PC-9 (cell line): ENCODE data around the gene CNTNAP5. TPM values are rescaled to one million over a fixed set of nuclear protein-coding genes. Genes with fewer than 3 reads are reported as not detected.

Experiments used
- BruUV-seq: library from RNA; stranded (reverse); fragments of 400-500 nt; replicated peaks from 2 replicates; lab custom pipeline; 2021; lab: Mats Ljungman, UMichigan
- CTCF ChIA-PET: fragments of 300-600 bp; sonication (Branson Sonifier 250); formaldehyde crosslinking; loops from one replicate; lab custom pipeline; 2022; ENCODE audit warnings: antibody characterized with exemption; lab: Charles Lee
- POLR2A ChIA-PET: fragments of 300-600 bp; sonication (Branson Sonifier 250); formaldehyde crosslinking; loops from one replicate; lab custom pipeline; 2022; ENCODE audit warnings: antibody characterized with exemption; ENCODE audit not compliant: unreplicated experiment; lab: Charles Lee
- DNase-seq, 2 experiments: peaks; one replicate each; pipeline versions ENCODE4 v3.0.0 to v3.0.0-alpha.2; 2015 to 2022; ENCODE audit warnings: mixed read lengths in 1 of 2
- H2AFZ ChIP-seq: fragments of 200-600 bp; sonication (generic); 2 replicates; pipeline ENCODE4 v1.8.1; 2017; ENCODE audit warnings: antibody characterized with exemption
- H3F3A ChIP-seq: fragments of 200-600 bp; sonication (generic); 2 replicates; pipeline ENCODE4 v1.8.1; 2017; ENCODE audit warnings: antibody characterized with exemption, mild to moderate bottlenecking, low read depth; ENCODE audit not compliant: insufficient read depth
- H3K27ac ChIP-seq: fragments of 200-600 bp; sonication (generic); 2 replicates; pipeline ENCODE4 v1.6.1; 2016; ENCODE audit warnings: mixed run types
- H3K27me3 ChIP-seq: fragments of 200-600 bp; sonication (generic); 2 replicates; pipeline ENCODE4 v1.6.1; 2016; ENCODE audit warnings: low read depth, mixed run types; ENCODE audit not compliant: insufficient read depth
- H3K36me3 ChIP-seq: fragments of 200-600 bp; sonication (generic); 2 replicates; pipeline ENCODE4 v1.6.1; 2016; ENCODE audit warnings: low read depth, mixed run types
- H3K4me1 ChIP-seq: fragments of 200-600 bp; sonication (generic); replicated peaks from 2 replicates; pipeline ENCODE4 v1.6.1; 2016; ENCODE audit warnings: mixed run types; ENCODE audit not compliant: insufficient read depth
- H3K4me2 ChIP-seq: fragments of 200-600 bp; sonication (generic); 2 replicates; pipeline ENCODE4 v1.6.1; 2017; ENCODE audit warnings: mixed run types
- H3K4me3 ChIP-seq: fragments of 200-600 bp; sonication (generic); 2 replicates; pipeline ENCODE4 v1.6.1; 2016; ENCODE audit warnings: mixed run types
- H3K79me2 ChIP-seq: fragments of 200-600 bp; sonication (generic); 2 replicates; pipeline ENCODE4 v1.6.1; 2017; ENCODE audit warnings: low read depth, mixed run types
- H3K9me2 ChIP-seq: fragments of 200-600 bp; sonication (generic); 2 replicates; pipeline ENCODE4 v1.8.1; 2017; ENCODE audit warnings: mild to moderate bottlenecking; ENCODE audit not compliant: insufficient read depth
- H3K9me3 ChIP-seq: fragments of 200-600 bp; sonication (generic); 2 replicates; pipeline ENCODE4 v1.8.1; 2016; ENCODE audit warnings: low read depth; ENCODE audit not compliant: insufficient read depth
- H4K20me1 ChIP-seq: fragments of 200-600 bp; sonication (generic); 2 replicates; pipeline ENCODE4 v1.8.1; 2017; ENCODE audit not compliant: insufficient read depth
- CTCF ChIP-seq: fragments of 200-600 bp; sonication (generic); conservative IDR thresholded peaks from 2 replicates; pipeline ENCODE4 v1.6.1; 2017; ENCODE audit warnings: mixed run types, antibody characterized with exemption, mild to moderate bottlenecking, moderate library complexity
- EZH2 ChIP-seq: fragments of 200-600 bp; sonication (generic); IDR thresholded peaks from 2 replicates; pipeline ENCODE4 v1.8.0; 2017; ENCODE audit warnings: antibody characterized with exemption, low read depth
- intact Hi-C: fragments of 100-400 bp; cut with micrococcal nuclease; formaldehyde crosslinking; loops from one replicate; pipeline ENCODE4 v1.10.0; 2022; ENCODE audit not compliant: unreplicated experiment
- total RNA-seq: library from RNA; stranded (reverse); gene quantifications from 2 replicates; pipeline ENCODE4 v1.2.3, GENCODE V29; 2021

Gene CNTNAP5
- total RNA-seq, 1 experiment from 2014 or later, result not detected

GRCh38 chr2:124369181-124369580, 344.1 kb downstream of the CNTNAP5 start:
- H3K4me3 ChIP-seq, result no peak overlapping the region
- CTCF ChIA-PET, result no interaction called here
- no peaks in the 10 kb centered on the region for H4K20me1 ChIP-seq
- no peaks in the 10 kb centered on the region for H3K36me3 ChIP-seq
- H2AFZ ChIP-seq, result no peak overlapping the region
- no peak overlapping the region for H3K27ac ChIP-seq
- H3K27me3 ChIP-seq, result no peaks in the 10 kb centered on the region
- TF ChIP-seq CTCF (no peak), EZH2 (no peak)
- no peak overlapping the region for H3K4me2 ChIP-seq
- H3K79me2 ChIP-seq, result no peaks in the 10 kb centered on the region
- POLR2A ChIA-PET, result no interaction called here
- no TSS peak for BruUV-seq
- intact Hi-C loops, result no loop called here
- peak in 1 of 2 experiments; percentile 26 for DNase-seq
- no peaks in the 10 kb centered on the region for H3K9me2 ChIP-seq
- H3K4me1 ChIP-seq, result no peaks in the 10 kb centered on the region
- H3F3A ChIP-seq, result no peaks in the 10 kb centered on the region
- no peaks in the 10 kb centered on the region for H3K9me3 ChIP-seq

DNA sequence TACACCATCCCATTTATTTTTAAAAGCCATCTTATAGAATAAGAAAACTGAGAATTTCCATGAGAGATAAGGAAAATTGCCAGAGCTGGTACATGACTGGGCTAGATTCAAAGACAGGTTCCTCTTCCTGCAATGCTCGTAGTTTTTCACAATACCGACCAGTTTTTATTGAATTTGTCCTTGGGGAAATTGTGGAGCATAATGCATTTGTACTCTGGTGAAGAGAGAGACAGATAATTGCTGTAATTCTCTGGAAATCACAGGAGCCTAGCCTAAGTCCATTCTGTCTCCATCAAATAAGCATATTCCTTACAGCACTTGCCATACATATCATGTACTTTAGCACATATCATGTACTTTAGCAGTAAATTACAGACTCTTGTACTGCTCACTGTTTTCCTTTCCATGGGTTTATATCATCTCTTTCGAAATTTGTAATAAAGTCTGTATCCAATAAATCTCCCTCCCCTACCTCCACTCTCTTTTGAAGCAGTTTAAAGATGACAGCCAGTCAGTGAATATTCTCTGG, 355.2 kb downstream of the CNTNAP5 start:
- Histone ChIP-seq H3K4me2 (no peak overlapping the region), H3K36me3 (no peaks in the 10 kb centered on the region), H3K27ac (no peak overlapping the region), H3K9me3 (no peaks in the 10 kb centered on the region), H3K4me1 (no peaks in the 10 kb centered on the region), H2AFZ (no peak overlapping the region), H3K9me2 (no peaks in the 10 kb centered on the region), H3K79me2 (no peaks in the 10 kb centered on the region), H3K4me3 (no peak overlapping the region), H3K27me3 (no peaks in the 10 kb centered on the region), H4K20me1 (no peaks in the 10 kb centered on the region), H3F3A (no peaks in the 10 kb centered on the region)
- intact Hi-C loops, result no loop called here
- POLR2A ChIA-PET, result no interaction called here
- DNase-seq, result no peak
- CTCF ChIA-PET, result no interaction called here
- TF ChIP-seq EZH2, result no peak
- no peak for TF ChIP-seq CTCF
- BruUV-seq, result no TSS peak

DNA sequence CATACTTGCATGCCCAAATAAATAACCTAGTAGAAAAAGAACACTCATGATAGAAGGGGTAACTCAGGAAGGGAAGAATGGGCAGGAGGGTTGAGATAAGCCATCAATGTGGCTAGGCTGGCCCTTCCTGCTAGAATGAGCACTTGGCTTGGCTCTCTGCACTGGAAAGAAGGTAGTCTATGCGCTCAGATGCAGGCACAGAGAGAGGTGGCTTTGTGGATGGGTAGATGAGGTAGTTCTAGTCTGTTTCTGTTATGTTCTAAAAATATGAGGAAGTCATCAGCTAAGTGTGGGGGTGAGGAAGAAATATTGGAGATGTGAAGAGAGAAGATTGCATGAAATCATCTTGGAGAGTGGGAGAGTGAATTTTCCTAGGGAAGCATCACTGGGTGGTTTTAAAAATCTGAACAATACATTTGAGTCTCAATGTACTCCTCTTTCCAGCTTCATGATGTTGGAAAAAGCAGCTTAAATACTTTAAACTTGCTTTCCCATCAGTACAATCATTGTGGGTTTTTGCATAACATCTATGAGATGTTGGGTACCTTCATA, 357.1 kb downstream of the CNTNAP5 start:
- H3K79me2 ChIP-seq, result no peaks in the 10 kb centered on the region
- TF ChIP-seq EZH2 (no peak), CTCF (no peak)
- no peaks in the 10 kb centered on the region for H3K36me3 ChIP-seq
- no peaks in the 10 kb centered on the region for H4K20me1 ChIP-seq
- 0 out of 2 replicates have a peak, but pooled peaks cover 7% of the 10 kb centered on the region for H3K27me3 ChIP-seq
- H3K9me2 ChIP-seq, result no peaks in the 10 kb centered on the region
- BruUV-seq, result no TSS peak
- ChIA-PET CTCF (no interaction called here), POLR2A (no interaction called here)
- DNase-seq, result no peak
- H3K4me1 ChIP-seq, result no peaks in the 10 kb centered on the region
- no peak overlapping the region for H3K4me3 ChIP-seq
- no peaks in the 10 kb centered on the region for H3F3A ChIP-seq
- H3K27ac ChIP-seq, result no peak overlapping the region
- no peak overlapping the region for H3K4me2 ChIP-seq
- no peaks in the 10 kb centered on the region for H3K9me3 ChIP-seq
- H2AFZ ChIP-seq, result no peak overlapping the region
- intact Hi-C loops, result no loop called here
